DND-41 (cell line): ENCODE measurements around the gene BTBD18.

ENCODE experiments used
- CTCF ChIP-seq: IDR thresholded peaks from 2 replicates; pipeline ENCODE4 v1.5.1; 2012; ENCODE audit warnings: borderline replicate concordance, low read length, moderate library complexity, mild to moderate bottlenecking; ENCODE audit not compliant: poor library complexity, severe bottlenecking; ENCODE audit errors: extremely low read depth
- EZH2 ChIP-seq: IDR thresholded peaks from 3 replicates; pipeline ENCODE4 v1.6.1; 2012; ENCODE audit warnings: borderline replicate concordance, low read depth, mild to moderate bottlenecking, moderate library complexity, low read length, inconsistent platforms; ENCODE audit not compliant: severe bottlenecking

GRCh38 chr11:57732661-57733060 lies 19.0 kb downstream of the BTBD18 start:
- no peak for TF ChIP-seq CTCF
- no peak for TF ChIP-seq EZH2
